SU-DHL-6 (cell line): ENCODE results near the gene COG4.

Experiments used
- EZH2phosphoT487 ChIP-seq: fragments of 200-600 bp; sonication (generic), shearing (Covaris generic); conservative IDR thresholded peaks from 2 replicates; pipeline ENCODE4 v1.6.1; 2018; ENCODE audit warnings: mild to moderate bottlenecking, antibody characterized with exemption, low read length, moderate library complexity, mixed read lengths
- TF ChIP-seq, protein P1 (sequence below): fragments of 200-600 bp; sonication (generic); IDR thresholded peaks from one replicate; pipeline ENCODE4 v1.5.1; 2017; ENCODE audit warnings: antibody characterized with exemption, mild to moderate bottlenecking, low read length, moderate library complexity; ENCODE audit not compliant: insufficient read depth, poor library complexity, severe bottlenecking

- TF ChIP-seq, protein P1, sequence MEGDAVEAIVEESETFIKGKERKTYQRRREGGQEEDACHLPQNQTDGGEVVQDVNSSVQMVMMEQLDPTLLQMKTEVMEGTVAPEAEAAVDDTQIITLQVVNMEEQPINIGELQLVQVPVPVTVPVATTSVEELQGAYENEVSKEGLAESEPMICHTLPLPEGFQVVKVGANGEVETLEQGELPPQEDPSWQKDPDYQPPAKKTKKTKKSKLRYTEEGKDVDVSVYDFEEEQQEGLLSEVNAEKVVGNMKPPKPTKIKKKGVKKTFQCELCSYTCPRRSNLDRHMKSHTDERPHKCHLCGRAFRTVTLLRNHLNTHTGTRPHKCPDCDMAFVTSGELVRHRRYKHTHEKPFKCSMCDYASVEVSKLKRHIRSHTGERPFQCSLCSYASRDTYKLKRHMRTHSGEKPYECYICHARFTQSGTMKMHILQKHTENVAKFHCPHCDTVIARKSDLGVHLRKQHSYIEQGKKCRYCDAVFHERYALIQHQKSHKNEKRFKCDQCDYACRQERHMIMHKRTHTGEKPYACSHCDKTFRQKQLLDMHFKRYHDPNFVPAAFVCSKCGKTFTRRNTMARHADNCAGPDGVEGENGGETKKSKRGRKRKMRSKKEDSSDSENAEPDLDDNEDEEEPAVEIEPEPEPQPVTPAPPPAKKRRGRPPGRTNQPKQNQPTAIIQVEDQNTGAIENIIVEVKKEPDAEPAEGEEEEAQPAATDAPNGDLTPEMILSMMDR, result no peak
- TF ChIP-seq EZH2phosphoT487, result no peak
These were observed 40.7 kb downstream of the COG4 start for GRCh38 chr16:70482624-70483023.
